Mesodermal cell (in vitro differentiated cells): ENCODE data around the gene SLC5A12. TPM values are rescaled to one million over a fixed set of nuclear protein-coding genes. Genes with fewer than 3 reads are reported as not detected.

Experiments
- H3K27ac ChIP-seq: 2 replicates; pipeline ENCODE4 v1.7.0; 2013; ENCODE audit warnings: mild to moderate bottlenecking, low read depth, low read length, moderate library complexity; ENCODE audit not compliant: severe bottlenecking
- H3K36me3 ChIP-seq: 2 replicates; pipeline ENCODE4 v1.7.1; 2013; ENCODE audit warnings: mild to moderate bottlenecking, low read length, moderate library complexity; ENCODE audit not compliant: control insufficient read depth, insufficient read depth
- H3K4me1 ChIP-seq: one replicate; pipeline ENCODE4 v1.7.1; 2013; ENCODE audit warnings: mild to moderate bottlenecking, low read length; ENCODE audit not compliant: insufficient read depth, control insufficient read depth, poor library complexity, severe bottlenecking
- H3K4me3 ChIP-seq: 2 replicates; pipeline ENCODE4 v1.7.0; 2013; ENCODE audit warnings: low read length, control low read depth, mild to moderate bottlenecking; ENCODE audit not compliant: insufficient read depth, poor library complexity, severe bottlenecking; ENCODE audit errors: extremely low read depth
- H3K9me3 ChIP-seq: 2 replicates; pipeline ENCODE4 v1.7.1; 2013; ENCODE audit warnings: mild to moderate bottlenecking, low read length, moderate library complexity; ENCODE audit not compliant: control insufficient read depth
- WGBS, 2 experiments: methylation state at CpG; one replicate each; pipeline ENCODE4 v1.1.5; 2013; ENCODE audit warnings: missing lambda C conversion rate in 2 of 2; ENCODE audit not compliant: insufficient coverage in 2 of 2; 5-methylcytosine and 5-hydroxymethylcytosine counted together
- polyA plus RNA-seq, 2 experiments: library from polyadenylated mRNA; stranded (reverse); fragments of 50-300 nt; gene quantifications; one replicate each; pipeline ENCODE4 v1.2.3, GENCODE V29; 2013

Gene SLC5A12, protein sequence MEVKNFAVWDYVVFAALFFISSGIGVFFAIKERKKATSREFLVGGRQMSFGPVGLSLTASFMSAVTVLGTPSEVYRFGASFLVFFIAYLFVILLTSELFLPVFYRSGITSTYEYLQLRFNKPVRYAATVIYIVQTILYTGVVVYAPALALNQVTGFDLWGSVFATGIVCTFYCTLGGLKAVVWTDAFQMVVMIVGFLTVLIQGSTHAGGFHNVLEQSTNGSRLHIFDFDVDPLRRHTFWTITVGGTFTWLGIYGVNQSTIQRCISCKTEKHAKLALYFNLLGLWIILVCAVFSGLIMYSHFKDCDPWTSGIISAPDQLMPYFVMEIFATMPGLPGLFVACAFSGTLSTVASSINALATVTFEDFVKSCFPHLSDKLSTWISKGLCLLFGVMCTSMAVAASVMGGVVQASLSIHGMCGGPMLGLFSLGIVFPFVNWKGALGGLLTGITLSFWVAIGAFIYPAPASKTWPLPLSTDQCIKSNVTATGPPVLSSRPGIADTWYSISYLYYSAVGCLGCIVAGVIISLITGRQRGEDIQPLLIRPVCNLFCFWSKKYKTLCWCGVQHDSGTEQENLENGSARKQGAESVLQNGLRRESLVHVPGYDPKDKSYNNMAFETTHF
- 0.66 TPM for polyA plus RNA-seq (2013, experiment 1 of 2)
- 0.51 TPM for polyA plus RNA-seq (2013, experiment 2 of 2)

- Histone ChIP-seq H3K9me3 (no peaks in the 10 kb centered on the region), H3K4me3 (no peak within 1 kb of the TSS), H3K27ac (no peak within 1 kb of the TSS), H3K4me1 (no peaks in the 10 kb centered on the region), H3K36me3 (no peaks in the 10 kb centered on the region)
- no CpG with 5 or more reads among the region's 3 CpGs for WGBS, 2 experiments
These were observed at the start of gene SLC5A12 for GRCh38 chr11:26721948-26722475. Gene SLC5A12 (minus strand): TSS chr11:26722060. CDS start chr11:26721714, 346 bp downstream.

GRCh38 chr11:26769027-26769426, 47.2 kb upstream of the SLC5A12 start:
- Histone ChIP-seq H3K4me3 (no peak overlapping the region), H3K36me3 (no peaks in the 10 kb centered on the region), H3K4me1 (no peaks in the 10 kb centered on the region), H3K27ac (no peak overlapping the region), H3K9me3 (no peaks in the 10 kb centered on the region)

- Histone ChIP-seq H3K9me3 (no peaks in the 10 kb centered on the region), H3K4me3 (no peak overlapping the region), H3K27ac (no peak overlapping the region), H3K4me1 (no peaks in the 10 kb centered on the region), H3K36me3 (no peaks in the 10 kb centered on the region)
- WGBS, 2 experiments, result 67% methylated on average over 1 of the region's 2 CpGs; no CpG with 5 or more reads in 1 of the 2 experiments
These were observed 45.2 kb upstream of the SLC5A12 start for GRCh38 chr11:26767060-26767459.

GRCh38 chr11:26765323-26765722, 43.5 kb upstream of the SLC5A12 start:
- Histone ChIP-seq H3K9me3 (no peaks in the 10 kb centered on the region), H3K27ac (no peak overlapping the region), H3K4me1 (no peaks in the 10 kb centered on the region), H3K4me3 (no peak overlapping the region), H3K36me3 (no peaks in the 10 kb centered on the region)
- WGBS, 2 experiments, result 97 to 100% methylated on average over 1 to 3 of the region's 3 CpGs

DNA sequence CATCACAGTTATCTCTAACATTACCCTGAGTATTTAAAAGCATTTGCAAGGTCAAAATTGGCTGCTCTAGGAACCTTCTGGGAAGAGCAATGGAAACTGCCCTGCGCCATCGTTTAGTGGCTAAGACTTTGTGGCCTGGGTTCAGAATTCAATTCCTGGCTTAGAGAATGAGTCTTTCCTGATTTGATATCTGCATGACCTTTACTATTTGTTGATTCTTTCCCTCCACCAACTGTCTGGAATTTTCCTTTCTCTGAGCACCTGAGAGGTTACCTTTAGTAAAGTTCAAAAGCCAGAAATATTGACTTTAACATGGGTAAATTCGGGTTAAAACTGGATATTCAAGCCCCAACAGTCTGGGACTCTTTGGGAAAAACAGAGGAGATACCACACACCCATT, 43.0 kb upstream of the SLC5A12 start:
- Histone ChIP-seq H3K4me1 (no peaks in the 10 kb centered on the region), H3K36me3 (no peaks in the 10 kb centered on the region), H3K4me3 (no peak overlapping the region), H3K27ac (no peak overlapping the region), H3K9me3 (no peaks in the 10 kb centered on the region)
- WGBS, 2 experiments, result 100% methylated on average over 2 to 3 of the region's 3 CpGs

DNA sequence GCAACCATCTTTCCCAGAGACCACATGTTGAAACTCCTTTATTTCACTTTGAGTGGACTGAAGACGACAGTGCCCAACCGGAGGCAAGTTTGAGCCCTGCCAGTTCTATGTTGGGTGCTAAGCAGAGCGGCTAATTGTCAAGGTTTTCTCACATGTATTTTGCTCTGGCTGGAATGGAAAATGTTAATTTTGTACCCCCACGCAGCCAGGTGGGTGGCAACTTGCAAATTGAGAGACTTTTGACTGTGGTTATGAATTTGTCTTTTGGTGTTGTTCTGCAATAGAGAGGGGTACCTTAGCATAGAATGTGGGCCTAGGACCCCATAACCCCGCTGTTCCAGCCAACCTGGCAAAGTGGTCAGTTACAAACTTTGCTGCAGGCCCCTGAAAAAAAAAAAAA, 42.5 kb upstream of the SLC5A12 start:
- Histone ChIP-seq H3K27ac (no peak overlapping the region), H3K9me3 (no peaks in the 10 kb centered on the region), H3K4me1 (no peaks in the 10 kb centered on the region), H3K36me3 (no peaks in the 10 kb centered on the region), H3K4me3 (no peak overlapping the region)
- 91 to 93% methylated on average over 4 to 5 of the region's 5 CpGs for WGBS, 2 experiments

- Histone ChIP-seq H3K36me3 (no peaks in the 10 kb centered on the region), H3K9me3 (no peaks in the 10 kb centered on the region), H3K27ac (no peak overlapping the region), H3K4me3 (no peak overlapping the region), H3K4me1 (no peaks in the 10 kb centered on the region)
- 100% methylated on average over 1 to 3 of the region's 5 CpGs for WGBS, 2 experiments
These were observed 40.2 kb upstream of the SLC5A12 start for GRCh38 chr11:26762089-26762488.

DNA sequence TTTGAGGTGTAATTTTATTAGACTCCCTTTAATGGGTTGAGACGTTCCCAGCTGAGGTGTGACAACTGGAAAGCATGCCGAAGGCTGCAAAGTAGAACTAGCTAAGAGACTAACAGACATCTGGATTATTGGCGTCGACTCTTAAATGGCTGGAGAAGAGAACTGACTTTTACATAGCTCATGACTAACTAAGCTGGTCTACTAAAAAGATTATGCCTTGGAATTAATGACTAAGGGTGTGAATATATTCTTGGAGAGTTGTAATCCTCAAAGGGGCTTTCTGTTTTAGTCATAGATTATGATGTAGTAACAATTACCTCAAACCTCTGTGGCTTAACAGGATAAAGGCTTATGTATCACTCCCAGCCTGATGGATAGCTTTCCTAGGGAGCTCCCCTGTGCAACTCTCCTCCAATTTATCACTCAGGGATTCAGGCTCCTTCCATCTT, 39.5 kb upstream of the SLC5A12 start:
- Histone ChIP-seq H3K4me3 (no peak overlapping the region), H3K9me3 (no peaks in the 10 kb centered on the region), H3K27ac (no peak overlapping the region), H3K36me3 (no peaks in the 10 kb centered on the region), H3K4me1 (no peaks in the 10 kb centered on the region)
- 90 to 93% methylated on average over 2 to 4 of the region's 4 CpGs for WGBS, 2 experiments

- no peaks in the 10 kb centered on the region for H3K36me3 ChIP-seq
- no CpG with 5 or more reads among the region's 1 CpG for WGBS, 2 experiments
- no peaks in the 10 kb centered on the region for H3K9me3 ChIP-seq
- H3K27ac ChIP-seq, result no peak overlapping the region
- H3K4me1 ChIP-seq, result no peaks in the 10 kb centered on the region
- H3K4me3 ChIP-seq, result no peak overlapping the region
These were observed 36.1 kb upstream of the SLC5A12 start for GRCh38 chr11:26757995-26758394.

- Histone ChIP-seq H3K27ac (peak overlapping the region; percentile 13), H3K36me3 (no peaks in the 10 kb centered on the region), H3K9me3 (no peaks in the 10 kb centered on the region), H3K4me1 (no peaks in the 10 kb centered on the region), H3K4me3 (no peak overlapping the region)
- 80 to 100% methylated on average over 2 to 4 of the region's 4 CpGs for WGBS, 2 experiments
These were observed 33.9 kb upstream of the SLC5A12 start for GRCh38 chr11:26755762-26756161.
